ENCODE measurements around the gene POM121.
"Not testable (repeated sequence)": the region's sequence is repeated elsewhere in the genome, so short reads cannot be mapped to it uniquely, and the experiment has no call there.

DNA sequence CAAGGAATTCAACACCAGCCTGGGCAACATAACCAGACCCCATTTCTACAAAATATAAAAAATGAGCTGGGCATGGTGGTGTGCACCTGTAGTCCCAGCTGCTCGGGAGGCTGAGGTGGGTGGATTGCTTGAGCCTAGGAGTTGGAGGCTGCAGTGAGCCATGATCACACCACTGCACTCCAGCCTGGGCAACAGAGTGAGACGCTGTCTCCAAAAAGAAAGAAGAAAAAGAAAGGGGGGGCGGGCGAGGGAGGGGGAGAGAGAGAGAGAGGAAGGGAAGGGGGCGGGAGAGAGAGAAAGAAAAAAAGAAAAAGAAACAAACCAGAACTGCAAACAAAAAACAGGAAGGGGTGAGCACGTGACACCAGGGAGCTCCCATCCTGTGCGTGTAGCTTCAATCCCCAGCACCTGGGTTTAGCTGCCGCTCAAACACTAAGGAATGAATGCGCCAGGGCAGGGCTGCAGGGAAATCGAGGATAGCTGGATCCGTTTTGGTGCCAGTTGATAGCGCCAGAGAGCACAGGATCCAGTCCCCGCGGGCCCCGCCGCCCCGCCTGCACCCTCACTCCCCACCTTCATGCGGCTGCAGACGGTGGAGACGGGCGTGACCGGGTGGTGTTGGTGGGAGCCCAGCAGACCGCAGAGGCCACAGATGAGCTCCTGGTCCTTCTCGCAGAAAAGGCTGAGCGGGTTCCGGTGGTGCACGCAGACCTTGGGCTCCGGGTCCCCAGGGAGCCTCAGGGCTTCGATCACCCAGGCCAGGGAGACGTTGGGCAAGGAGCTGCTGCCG is 40.5 kb downstream of the POM121 start:
- TF ChIP-seq, protein P1, sequence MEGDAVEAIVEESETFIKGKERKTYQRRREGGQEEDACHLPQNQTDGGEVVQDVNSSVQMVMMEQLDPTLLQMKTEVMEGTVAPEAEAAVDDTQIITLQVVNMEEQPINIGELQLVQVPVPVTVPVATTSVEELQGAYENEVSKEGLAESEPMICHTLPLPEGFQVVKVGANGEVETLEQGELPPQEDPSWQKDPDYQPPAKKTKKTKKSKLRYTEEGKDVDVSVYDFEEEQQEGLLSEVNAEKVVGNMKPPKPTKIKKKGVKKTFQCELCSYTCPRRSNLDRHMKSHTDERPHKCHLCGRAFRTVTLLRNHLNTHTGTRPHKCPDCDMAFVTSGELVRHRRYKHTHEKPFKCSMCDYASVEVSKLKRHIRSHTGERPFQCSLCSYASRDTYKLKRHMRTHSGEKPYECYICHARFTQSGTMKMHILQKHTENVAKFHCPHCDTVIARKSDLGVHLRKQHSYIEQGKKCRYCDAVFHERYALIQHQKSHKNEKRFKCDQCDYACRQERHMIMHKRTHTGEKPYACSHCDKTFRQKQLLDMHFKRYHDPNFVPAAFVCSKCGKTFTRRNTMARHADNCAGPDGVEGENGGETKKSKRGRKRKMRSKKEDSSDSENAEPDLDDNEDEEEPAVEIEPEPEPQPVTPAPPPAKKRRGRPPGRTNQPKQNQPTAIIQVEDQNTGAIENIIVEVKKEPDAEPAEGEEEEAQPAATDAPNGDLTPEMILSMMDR (conservative IDR thresholded peaks at IDR 0.05; ENCODE audit: low read length), result not testable (repeated sequence)
- TF ChIP-seq EZH2phosphoT487 (IDR thresholded peaks at IDR 0.05; ENCODE audit: borderline replicate concordance), result not testable (repeated sequence)
